Measurements from ENCODE around the gene MVP. TPM values are rescaled to one million over a fixed set of nuclear protein-coding genes. Genes with fewer than 3 reads are reported as not detected.
"Not testable (repeated sequence)": the region's sequence is repeated elsewhere in the genome, so short reads cannot be mapped to it uniquely, and the experiment has no call there.

Gene MVP
- total RNA-seq, 4 donors from 2014 or later: 101 to 151 (median 129) TPM

GRCh38 chr16:29784157-29784556, 36.1 kb upstream of the MVP start:
- ATAC-seq (ENCODE audit: low FRiP score): no peak
- TF ChIP-seq, protein P1, sequence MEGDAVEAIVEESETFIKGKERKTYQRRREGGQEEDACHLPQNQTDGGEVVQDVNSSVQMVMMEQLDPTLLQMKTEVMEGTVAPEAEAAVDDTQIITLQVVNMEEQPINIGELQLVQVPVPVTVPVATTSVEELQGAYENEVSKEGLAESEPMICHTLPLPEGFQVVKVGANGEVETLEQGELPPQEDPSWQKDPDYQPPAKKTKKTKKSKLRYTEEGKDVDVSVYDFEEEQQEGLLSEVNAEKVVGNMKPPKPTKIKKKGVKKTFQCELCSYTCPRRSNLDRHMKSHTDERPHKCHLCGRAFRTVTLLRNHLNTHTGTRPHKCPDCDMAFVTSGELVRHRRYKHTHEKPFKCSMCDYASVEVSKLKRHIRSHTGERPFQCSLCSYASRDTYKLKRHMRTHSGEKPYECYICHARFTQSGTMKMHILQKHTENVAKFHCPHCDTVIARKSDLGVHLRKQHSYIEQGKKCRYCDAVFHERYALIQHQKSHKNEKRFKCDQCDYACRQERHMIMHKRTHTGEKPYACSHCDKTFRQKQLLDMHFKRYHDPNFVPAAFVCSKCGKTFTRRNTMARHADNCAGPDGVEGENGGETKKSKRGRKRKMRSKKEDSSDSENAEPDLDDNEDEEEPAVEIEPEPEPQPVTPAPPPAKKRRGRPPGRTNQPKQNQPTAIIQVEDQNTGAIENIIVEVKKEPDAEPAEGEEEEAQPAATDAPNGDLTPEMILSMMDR (IDR thresholded peaks at IDR 0.05): no peak
- DNase-seq (ENCODE audit: low spot score): no peak

- ATAC-seq (ENCODE audit: low FRiP score): peak; percentile 75
- TF ChIP-seq, protein P1 (IDR thresholded peaks at IDR 0.05): peak in 1 of 3 donors; percentile 34
- peak; percentile 49 for DNase-seq (ENCODE audit: low spot score)
These were observed 35.3 kb upstream of the MVP start for GRCh38 chr16:29784901-29785500.

GRCh38 chr16:29787155-29787554, 33.1 kb upstream of the MVP start:
- not testable (repeated sequence) for ATAC-seq (ENCODE audit: low FRiP score)

GRCh38 chr16:29789775-29790182, 30.5 kb upstream of the MVP start:
- TF ChIP-seq, protein P1 (IDR thresholded peaks at IDR 0.05): no peak
- no peak for ATAC-seq (ENCODE audit: low FRiP score)
- DNase-seq (ENCODE audit: low spot score): no peak

More at GRCh38 chr16:29787155-29787554, 33.1 kb upstream of the MVP start:
- DNase-seq (ENCODE audit: low spot score): not testable (repeated sequence)

- ATAC-seq (ENCODE audit: low FRiP score) (peak; percentile 99), DNase-seq (ENCODE audit: low spot score) (peak; percentile 96)
- TF ChIP-seq, protein P1 (IDR thresholded peaks at IDR 0.05): peak in 2 of 3 donors; percentile 21 to 44
These were observed 29.9 kb upstream of the MVP start, which contains the start of gene KIF22 for GRCh38 chr16:29790183-29790948. Gene KIF22, plus strand, starts transcription at chr16:29790751. Its CDS starts 9 bp downstream, at chr16:29790760.

- TF ChIP-seq, protein P1 (IDR thresholded peaks at IDR 0.05): no peak
- ATAC-seq (ENCODE audit: low FRiP score) (peak; percentile 17), DNase-seq (ENCODE audit: low spot score) (no peak)
These were observed 29.1 kb upstream of the MVP start for GRCh38 chr16:29790949-29791844.

All from omental fat pad (tissue), 4 donors.